HFF-Myc (cell line): Measurements from ENCODE around the gene LCOR.

Experiments
- DNase-seq: peaks from one replicate; pipeline ENCODE4 v3.0.0-alpha.2; 2011; ENCODE audit warnings: low read depth; ENCODE audit errors: extremely low read depth
- H3K4me3 ChIP-seq: replicated peaks from 2 replicates; pipeline ENCODE4 v1.5.1; 2011; ENCODE audit warnings: low read depth, mild to moderate bottlenecking, control low read depth, low read length
- TF ChIP-seq, protein P1 (sequence below): IDR thresholded peaks from 2 replicates; pipeline ENCODE4 v1.5.1; 2012; ENCODE audit warnings: mild to moderate bottlenecking, low read depth, low read length, control low read depth; ENCODE audit errors: missing control alignments

The LCOR gene

DNA sequence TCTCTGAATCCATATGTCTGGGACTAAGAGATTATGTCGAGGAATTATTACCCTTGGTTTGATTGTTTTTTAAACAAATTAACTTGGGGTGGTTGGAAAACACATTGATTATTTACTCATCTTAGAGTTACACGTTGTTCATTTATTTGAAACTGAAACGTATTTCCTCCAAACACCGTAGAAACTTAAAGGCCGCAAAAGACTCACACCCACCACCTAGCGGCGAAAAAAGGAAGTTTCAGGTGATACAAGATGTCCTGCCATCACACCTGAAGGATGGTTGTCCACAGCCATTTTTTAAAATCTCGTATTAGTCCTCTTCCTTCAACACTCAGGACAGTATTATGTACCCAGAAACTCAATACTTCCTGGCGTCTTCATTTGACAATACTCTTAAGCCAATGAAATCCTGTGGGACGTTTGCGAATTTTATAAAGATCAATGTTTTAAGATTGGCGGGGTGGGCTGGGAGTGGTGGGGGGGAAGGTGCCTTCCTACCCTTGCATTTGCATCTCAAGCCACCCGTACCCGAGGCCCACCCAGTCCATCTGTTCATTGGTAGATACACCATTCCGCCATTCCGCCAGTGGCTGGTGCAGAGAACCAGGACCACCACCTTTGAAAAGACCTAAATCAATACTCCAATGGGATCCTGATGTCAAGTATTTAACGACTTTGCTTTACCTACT, 1.4 kb upstream of the LCOR start:
- DNase-seq = peak; percentile 40
- TF ChIP-seq, protein P1, sequence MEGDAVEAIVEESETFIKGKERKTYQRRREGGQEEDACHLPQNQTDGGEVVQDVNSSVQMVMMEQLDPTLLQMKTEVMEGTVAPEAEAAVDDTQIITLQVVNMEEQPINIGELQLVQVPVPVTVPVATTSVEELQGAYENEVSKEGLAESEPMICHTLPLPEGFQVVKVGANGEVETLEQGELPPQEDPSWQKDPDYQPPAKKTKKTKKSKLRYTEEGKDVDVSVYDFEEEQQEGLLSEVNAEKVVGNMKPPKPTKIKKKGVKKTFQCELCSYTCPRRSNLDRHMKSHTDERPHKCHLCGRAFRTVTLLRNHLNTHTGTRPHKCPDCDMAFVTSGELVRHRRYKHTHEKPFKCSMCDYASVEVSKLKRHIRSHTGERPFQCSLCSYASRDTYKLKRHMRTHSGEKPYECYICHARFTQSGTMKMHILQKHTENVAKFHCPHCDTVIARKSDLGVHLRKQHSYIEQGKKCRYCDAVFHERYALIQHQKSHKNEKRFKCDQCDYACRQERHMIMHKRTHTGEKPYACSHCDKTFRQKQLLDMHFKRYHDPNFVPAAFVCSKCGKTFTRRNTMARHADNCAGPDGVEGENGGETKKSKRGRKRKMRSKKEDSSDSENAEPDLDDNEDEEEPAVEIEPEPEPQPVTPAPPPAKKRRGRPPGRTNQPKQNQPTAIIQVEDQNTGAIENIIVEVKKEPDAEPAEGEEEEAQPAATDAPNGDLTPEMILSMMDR = peak; percentile 74

DNA sequence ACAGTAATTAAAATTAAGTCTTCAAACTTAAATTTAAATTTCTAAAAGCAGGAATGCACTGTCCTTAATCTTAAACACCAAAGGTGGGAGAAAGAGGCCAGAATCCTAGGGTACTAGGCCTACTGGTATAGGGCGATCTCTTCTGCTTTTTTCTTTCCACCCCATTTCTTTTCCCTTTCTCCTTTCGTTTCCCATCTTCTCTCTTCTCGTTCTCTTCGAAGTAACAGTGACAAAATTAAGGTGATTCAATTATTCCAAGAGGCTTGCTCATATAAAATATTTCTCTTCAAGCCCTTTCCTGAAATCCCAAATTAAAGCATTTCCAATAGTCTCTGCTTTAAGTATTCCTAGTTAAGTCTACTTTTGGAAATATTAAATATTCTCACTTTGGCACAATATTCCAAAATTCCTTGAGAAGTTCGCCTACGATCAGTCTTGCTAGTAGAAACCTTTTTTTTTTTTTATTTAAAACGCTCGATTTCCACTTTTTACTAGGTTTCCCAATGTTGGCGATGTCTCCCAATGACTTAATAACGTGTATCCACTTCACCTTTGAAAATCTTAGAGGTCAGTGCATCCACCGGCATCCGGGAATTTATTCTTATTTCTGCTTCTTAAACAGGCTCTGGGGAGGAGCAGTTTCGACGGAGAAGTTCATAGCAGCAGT, 765 bp upstream of the LCOR start:
- H3K4me3 ChIP-seq = peak overlapping the region; percentile 40
- TF ChIP-seq, protein P1 = no peak
- DNase-seq = no peak

More for the DNA sequence above, 1.4 kb upstream of the LCOR start:
- H3K4me3 ChIP-seq = no peak overlapping the region

DNA sequence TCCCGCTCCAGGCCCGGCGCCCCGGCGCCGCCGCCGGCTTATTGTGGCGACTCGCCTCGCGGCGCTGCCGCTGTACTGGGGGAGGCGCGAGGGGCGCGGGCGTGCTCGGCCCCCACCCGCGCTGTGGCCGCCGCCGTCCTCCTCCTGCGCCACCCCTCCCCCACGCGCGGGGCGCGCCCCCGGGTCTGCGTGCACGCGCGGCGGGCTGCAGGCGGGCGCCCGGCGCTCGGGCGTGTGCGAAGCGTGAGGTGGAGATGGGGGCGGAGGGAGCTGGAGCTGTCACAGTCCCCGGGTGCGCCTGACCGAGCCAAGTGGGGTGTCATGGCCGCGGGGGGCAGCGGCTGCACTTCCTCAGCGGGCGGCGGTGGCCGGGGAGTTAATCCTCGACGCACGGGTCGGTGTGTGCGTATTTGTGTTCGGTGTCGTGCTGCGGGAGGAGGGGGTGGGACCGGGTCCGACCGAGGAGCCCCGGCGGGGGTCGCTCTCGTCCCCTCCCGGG, 672 bp downstream of the LCOR start:
- peak overlapping the region; percentile 76 for H3K4me3 ChIP-seq
- DNase-seq = no peak
- TF ChIP-seq, protein P1 = no peak

DNA sequence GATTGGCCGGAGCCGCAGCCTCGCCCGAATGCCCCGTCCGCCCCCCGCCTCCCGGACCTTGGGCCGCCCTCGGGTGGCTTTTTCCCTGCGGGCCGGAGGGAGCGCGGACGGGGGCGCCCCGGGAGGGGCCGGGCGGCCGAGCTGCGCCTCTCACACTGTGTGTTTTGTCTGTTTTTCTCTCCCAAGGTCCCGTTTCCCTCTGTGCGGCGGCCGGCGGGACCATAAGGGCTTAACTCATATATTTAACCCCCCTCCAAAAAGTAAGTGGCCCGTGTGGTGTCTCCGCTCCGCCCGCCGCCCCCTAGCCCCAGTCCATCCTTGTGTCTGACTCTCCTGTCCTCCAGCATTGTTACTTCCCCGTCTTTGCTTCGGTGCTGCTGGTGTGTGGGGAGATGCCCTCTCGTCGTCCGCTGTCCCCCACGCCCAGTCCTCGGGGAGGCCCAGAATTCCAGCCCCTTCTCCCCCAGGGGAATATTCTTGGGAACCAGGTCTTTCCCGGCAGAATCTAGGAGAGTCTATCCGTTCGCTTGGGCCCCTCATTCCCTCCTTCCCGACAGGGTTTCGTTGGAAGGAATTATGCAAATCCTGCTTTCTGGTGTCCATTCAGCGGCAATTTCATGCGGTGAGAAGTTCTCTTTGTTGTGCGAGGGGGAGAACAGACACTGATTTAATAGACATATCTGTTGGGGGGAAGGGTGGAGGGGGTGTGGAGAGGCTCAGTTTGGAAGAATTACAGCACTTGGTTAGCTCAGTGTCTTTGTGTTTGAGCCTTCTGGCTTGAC, 1.3 kb downstream of the LCOR start:
- H3K4me3 ChIP-seq = peak overlapping the region; percentile 76
- TF ChIP-seq, protein P1 = no peak
- no peak for DNase-seq

DNA sequence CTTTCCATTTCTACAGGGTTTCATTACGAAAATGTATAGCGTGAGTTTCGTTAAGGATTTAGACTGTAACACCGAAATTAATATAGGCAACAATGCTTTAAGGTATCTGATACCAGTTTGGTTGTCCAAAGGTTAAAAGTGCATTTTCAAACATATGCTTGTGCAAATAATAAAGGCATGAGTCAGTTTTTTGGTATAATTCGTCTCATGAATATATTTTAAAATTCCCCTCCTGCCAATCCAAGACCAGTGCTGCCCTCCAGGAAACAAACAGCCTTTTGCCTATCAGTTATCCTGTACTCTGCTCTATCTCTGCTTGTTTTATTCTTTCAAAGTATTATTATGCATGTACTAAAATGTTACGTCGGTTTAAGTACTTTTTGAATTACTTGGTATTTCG, 2.0 kb downstream of the LCOR start:
- no peak for DNase-seq
- peak overlapping the region; percentile 76 for H3K4me3 ChIP-seq
- TF ChIP-seq, protein P1 = no peak

DNA sequence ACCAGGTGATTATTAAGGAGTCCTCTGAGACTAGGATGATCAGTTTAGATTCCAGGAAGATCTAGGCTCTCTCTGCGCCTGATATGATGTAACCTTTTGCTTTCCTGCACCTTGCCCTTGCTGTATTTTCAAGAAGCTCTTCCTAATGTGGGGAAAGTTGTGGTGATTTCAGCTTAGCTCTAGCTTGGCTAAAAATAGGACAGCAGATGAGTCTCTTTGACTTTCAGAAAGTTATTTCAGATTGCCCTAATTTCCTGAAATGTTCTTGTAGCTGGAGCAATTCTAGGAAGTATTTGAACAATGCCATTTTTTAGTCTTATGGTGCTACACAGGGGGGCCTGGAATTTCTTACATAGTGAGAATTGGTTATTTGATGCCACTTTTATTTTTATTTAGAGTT, 3.8 kb downstream of the LCOR start:
- TF ChIP-seq, protein P1 = no peak
- DNase-seq = no peak
- H3K4me3 ChIP-seq = no peak overlapping the region
